Measurements from ENCODE around the gene RNF4. TPM values are rescaled to one million over a fixed set of nuclear protein-coding genes. Genes with fewer than 3 reads are reported as not detected.

RNF4 gene
- total RNA-seq, 2 experiments from 2014 or later: 65.0 to 76.5 TPM

DNA sequence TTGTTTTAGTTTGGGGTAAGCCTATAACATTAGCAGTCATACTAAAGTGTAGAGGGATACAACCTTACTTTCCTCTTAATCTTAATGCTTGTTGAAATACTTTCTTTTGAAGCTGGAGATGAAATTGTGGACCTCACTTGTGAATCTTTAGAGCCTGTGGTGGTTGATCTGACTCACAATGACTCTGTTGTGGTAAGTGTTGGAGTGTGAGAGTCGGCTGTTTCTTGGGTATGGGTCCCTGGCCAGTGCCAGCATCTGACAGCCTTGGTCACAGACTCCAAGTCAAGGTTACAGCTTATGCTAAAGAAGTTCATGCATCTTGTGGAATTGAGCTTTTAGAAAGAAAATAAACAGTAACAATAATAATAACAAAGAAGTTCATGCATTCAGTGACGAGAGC, 31.6 kb downstream of the RNF4 start:
- peaks cover 88% of the 10 kb centered on the region for H3K36me3 ChIP-seq (ENCODE audit: insufficient read depth, low read length)
- H3K9me3 ChIP-seq (ENCODE audit: low read length): no peaks in the 10 kb centered on the region
- no peaks in the 10 kb centered on the region for H3K9me2 ChIP-seq (ENCODE audit: insufficient read depth, low read length)
- BruUV-seq (replicated peaks): no TSS peak
- H3K27ac ChIP-seq (ENCODE audit: low read depth, low read length, poor library complexity, severe bottlenecking): no peak overlapping the region
- no peaks in the 10 kb centered on the region for H4K20me1 ChIP-seq (ENCODE audit: insufficient read depth, low read length)
- CTCF ChIA-PET (ENCODE audit: unreplicated experiment): no interaction called here
- intact Hi-C loops (cut with micrococcal nuclease; ENCODE audit: unreplicated experiment): no loop called here
- H3K4me2 ChIP-seq (ENCODE audit: low read length): no peak overlapping the region
- POLR2A ChIA-PET: interaction anchor here (0.6 kb wide), 2 partner anchors 16 to 32 kb away, joined by 3 read pairs; no protein-coding TSS in a partner anchor
- no peaks in the 10 kb centered on the region; the same call in 1 of the 2 replicates for H3K79me2 ChIP-seq (ENCODE audit: insufficient read depth, low read depth, low read length)
- peaks cover 4% of the 10 kb centered on the region for H3K4me1 ChIP-seq (ENCODE audit: insufficient read depth, low read length, poor library complexity, severe bottlenecking)
- no peak overlapping the region for H2AFZ ChIP-seq (ENCODE audit: low read length)
- TF ChIP-seq, protein P1, sequence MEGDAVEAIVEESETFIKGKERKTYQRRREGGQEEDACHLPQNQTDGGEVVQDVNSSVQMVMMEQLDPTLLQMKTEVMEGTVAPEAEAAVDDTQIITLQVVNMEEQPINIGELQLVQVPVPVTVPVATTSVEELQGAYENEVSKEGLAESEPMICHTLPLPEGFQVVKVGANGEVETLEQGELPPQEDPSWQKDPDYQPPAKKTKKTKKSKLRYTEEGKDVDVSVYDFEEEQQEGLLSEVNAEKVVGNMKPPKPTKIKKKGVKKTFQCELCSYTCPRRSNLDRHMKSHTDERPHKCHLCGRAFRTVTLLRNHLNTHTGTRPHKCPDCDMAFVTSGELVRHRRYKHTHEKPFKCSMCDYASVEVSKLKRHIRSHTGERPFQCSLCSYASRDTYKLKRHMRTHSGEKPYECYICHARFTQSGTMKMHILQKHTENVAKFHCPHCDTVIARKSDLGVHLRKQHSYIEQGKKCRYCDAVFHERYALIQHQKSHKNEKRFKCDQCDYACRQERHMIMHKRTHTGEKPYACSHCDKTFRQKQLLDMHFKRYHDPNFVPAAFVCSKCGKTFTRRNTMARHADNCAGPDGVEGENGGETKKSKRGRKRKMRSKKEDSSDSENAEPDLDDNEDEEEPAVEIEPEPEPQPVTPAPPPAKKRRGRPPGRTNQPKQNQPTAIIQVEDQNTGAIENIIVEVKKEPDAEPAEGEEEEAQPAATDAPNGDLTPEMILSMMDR (conservative IDR thresholded peaks at IDR 0.05; ENCODE audit: low read length): no peak
- TF ChIP-seq EZH2phosphoT487 (IDR thresholded peaks at IDR 0.05; ENCODE audit: borderline replicate concordance, low read depth, low read length): no peak
- no peak for DNase-seq (ENCODE audit: low spot score)
- H3K4me3 ChIP-seq (ENCODE audit: low read depth, low read length, poor library complexity, severe bottlenecking): no peak overlapping the region

DNA sequence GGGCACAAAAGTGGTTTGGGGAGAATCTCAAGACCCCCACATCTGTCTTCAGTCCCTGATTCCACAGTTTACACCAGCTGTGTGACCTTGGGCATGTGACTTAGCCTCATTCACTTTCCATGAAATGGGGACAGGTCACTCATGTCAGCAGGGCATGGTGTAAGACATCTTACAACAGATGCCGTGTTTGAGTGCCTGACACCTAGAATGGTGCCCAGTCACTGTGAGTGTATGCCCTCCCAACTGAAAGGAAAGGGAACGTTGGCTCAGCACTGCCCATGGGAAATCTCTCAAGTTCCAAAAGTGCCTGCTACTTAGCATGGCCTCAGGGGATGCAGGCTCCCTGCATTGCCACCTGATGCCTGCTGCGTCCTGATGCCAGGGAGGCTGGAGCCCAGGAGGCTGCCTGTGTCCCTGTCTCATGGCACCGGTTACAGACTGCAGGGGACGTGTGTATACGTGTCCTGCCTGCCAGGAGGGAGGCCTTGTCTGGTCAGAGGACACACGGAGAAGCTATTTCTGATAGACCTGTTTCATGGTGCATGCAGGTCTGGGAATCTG, 32.2 kb downstream of the RNF4 start:
- Histone ChIP-seq H3K79me2 (ENCODE audit: insufficient read depth, low read depth, low read length) (no peaks in the 10 kb centered on the region; the same call in 1 of the 2 replicates), H3K4me1 (ENCODE audit: insufficient read depth, low read length, poor library complexity, severe bottlenecking) (peaks cover 4% of the 10 kb centered on the region), H3K4me2 (ENCODE audit: low read length) (no peak overlapping the region), H2AFZ (ENCODE audit: low read length) (no peak overlapping the region), H3K4me3 (ENCODE audit: low read depth, low read length, poor library complexity, severe bottlenecking) (no peak overlapping the region), H3K9me3 (ENCODE audit: low read length) (no peaks in the 10 kb centered on the region), H3K9me2 (ENCODE audit: insufficient read depth, low read length) (no peaks in the 10 kb centered on the region), H3K27ac (ENCODE audit: low read depth, low read length, poor library complexity, severe bottlenecking) (no peak overlapping the region), H3K36me3 (ENCODE audit: insufficient read depth, low read length) (peaks cover 87% of the 10 kb centered on the region), H4K20me1 (ENCODE audit: insufficient read depth, low read length) (no peaks in the 10 kb centered on the region)
- no TSS peak for BruUV-seq (replicated peaks)
- CTCF ChIA-PET (ENCODE audit: unreplicated experiment): no interaction called here
- intact Hi-C loops (cut with micrococcal nuclease; ENCODE audit: unreplicated experiment): no loop called here
- DNase-seq (ENCODE audit: low spot score): no peak
- POLR2A ChIA-PET: interaction anchor here (0.6 kb wide), 2 partner anchors 16 to 33 kb away, joined by 3 read pairs; no protein-coding TSS in a partner anchor
- TF ChIP-seq, protein P1 (conservative IDR thresholded peaks at IDR 0.05; ENCODE audit: low read length): no peak
- TF ChIP-seq EZH2phosphoT487 (IDR thresholded peaks at IDR 0.05; ENCODE audit: borderline replicate concordance, low read depth, low read length): no peak

DNA sequence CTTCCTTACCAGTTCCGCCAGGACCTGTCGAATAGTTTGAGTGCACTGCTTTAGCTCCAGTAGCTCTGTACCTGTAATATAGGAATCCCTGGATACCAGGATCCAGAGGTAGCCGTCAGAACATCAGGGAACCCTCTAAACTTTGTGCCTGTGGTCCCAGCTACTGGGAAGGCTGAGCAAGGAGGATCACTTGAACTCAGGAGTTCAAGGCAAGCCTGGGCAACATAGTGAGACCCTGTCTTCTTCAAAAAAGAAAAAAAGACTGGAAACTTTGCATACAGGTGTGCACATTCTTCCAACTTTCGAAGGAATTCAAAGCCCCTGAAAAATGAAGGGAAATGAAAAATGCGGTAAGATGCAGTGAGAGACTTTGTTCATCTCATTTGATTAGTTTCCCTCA, 34.9 kb downstream of the RNF4 start:
- ChIA-PET POLR2A (interaction anchor here (1.3 kb wide), 1 partner anchor 13 kb away, joined by 5 read pairs; no protein-coding TSS in a partner anchor), CTCF (ENCODE audit: unreplicated experiment) (no interaction called here)
- intact Hi-C loops (cut with micrococcal nuclease; ENCODE audit: unreplicated experiment): no loop called here
- no peaks in the 10 kb centered on the region for H3K4me1 ChIP-seq (ENCODE audit: insufficient read depth, low read length, poor library complexity, severe bottlenecking)
- H3K9me3 ChIP-seq (ENCODE audit: low read length): no peaks in the 10 kb centered on the region
- no peak overlapping the region for H2AFZ ChIP-seq (ENCODE audit: low read length)
- no peak overlapping the region for H3K27ac ChIP-seq (ENCODE audit: low read depth, low read length, poor library complexity, severe bottlenecking)
- TF ChIP-seq, protein P1 (conservative IDR thresholded peaks at IDR 0.05; ENCODE audit: low read length): no peak
- TF ChIP-seq EZH2phosphoT487 (IDR thresholded peaks at IDR 0.05; ENCODE audit: borderline replicate concordance, low read depth, low read length): no peak
- H4K20me1 ChIP-seq (ENCODE audit: insufficient read depth, low read length): no peaks in the 10 kb centered on the region
- H3K4me2 ChIP-seq (ENCODE audit: low read length): no peak overlapping the region
- H3K36me3 ChIP-seq (ENCODE audit: insufficient read depth, low read length): peaks cover 86% of the 10 kb centered on the region
- peaks cover 5% of the 10 kb centered on the region; the same call in 1 of the 2 replicates for H3K79me2 ChIP-seq (ENCODE audit: insufficient read depth, low read depth, low read length)
- no peak for DNase-seq (ENCODE audit: low spot score)
- no peaks in the 10 kb centered on the region for H3K9me2 ChIP-seq (ENCODE audit: insufficient read depth, low read length)
- no TSS peak for BruUV-seq (replicated peaks)
- H3K4me3 ChIP-seq (ENCODE audit: low read depth, low read length, poor library complexity, severe bottlenecking): no peak overlapping the region

Measured in OCI-LY7 (cell line).